NB4 (cell line): ENCODE data around the gene HDAC7.

Source experiments
- CTCF ChIP-seq: IDR thresholded peaks from one replicate; pipeline ENCODE4 v1.5.1; 2012; ENCODE audit warnings: low read depth, low read length
- MAX ChIP-seq: IDR thresholded peaks from 2 replicates; pipeline ENCODE4 v1.6.1; 2011; ENCODE audit warnings: low read depth, low read length
- MYC ChIP-seq: IDR thresholded peaks from 2 replicates; pipeline ENCODE4 v1.6.1; 2011; ENCODE audit warnings: low read depth, low read length
- POLR2A ChIP-seq: IDR thresholded peaks from 2 replicates; pipeline ENCODE4 v1.6.1; 2011; ENCODE audit warnings: mild to moderate bottlenecking; ENCODE audit not compliant: insufficient read length; ENCODE audit errors: extremely low read depth

- TF ChIP-seq CTCF = peak; percentile 20
- no peak for TF ChIP-seq POLR2A
- TF ChIP-seq MYC = no peak
- TF ChIP-seq MAX = no peak
Measured at GRCh38 chr12:47838286-47838931, 18.7 kb upstream of the HDAC7 start.
